Measurements from ENCODE around the gene TREML4.

GRCh38 chr6:41222045-41222444 is 6.1 kb upstream of the TREML4 start:
- TF ChIP-seq SIN3A (IDR thresholded peaks at IDR 0.05; ENCODE audit: borderline replicate concordance, insufficient read depth, low read length) (no peak), TAF1 (IDR thresholded peaks at IDR 0.05; ENCODE audit: borderline replicate concordance, insufficient read depth, low read length) (no peak), POLR2AphosphoS5 (IDR thresholded peaks at IDR 0.05; ENCODE audit: low read depth, low read length) (no peak)
- TF ChIP-seq, protein P1, sequence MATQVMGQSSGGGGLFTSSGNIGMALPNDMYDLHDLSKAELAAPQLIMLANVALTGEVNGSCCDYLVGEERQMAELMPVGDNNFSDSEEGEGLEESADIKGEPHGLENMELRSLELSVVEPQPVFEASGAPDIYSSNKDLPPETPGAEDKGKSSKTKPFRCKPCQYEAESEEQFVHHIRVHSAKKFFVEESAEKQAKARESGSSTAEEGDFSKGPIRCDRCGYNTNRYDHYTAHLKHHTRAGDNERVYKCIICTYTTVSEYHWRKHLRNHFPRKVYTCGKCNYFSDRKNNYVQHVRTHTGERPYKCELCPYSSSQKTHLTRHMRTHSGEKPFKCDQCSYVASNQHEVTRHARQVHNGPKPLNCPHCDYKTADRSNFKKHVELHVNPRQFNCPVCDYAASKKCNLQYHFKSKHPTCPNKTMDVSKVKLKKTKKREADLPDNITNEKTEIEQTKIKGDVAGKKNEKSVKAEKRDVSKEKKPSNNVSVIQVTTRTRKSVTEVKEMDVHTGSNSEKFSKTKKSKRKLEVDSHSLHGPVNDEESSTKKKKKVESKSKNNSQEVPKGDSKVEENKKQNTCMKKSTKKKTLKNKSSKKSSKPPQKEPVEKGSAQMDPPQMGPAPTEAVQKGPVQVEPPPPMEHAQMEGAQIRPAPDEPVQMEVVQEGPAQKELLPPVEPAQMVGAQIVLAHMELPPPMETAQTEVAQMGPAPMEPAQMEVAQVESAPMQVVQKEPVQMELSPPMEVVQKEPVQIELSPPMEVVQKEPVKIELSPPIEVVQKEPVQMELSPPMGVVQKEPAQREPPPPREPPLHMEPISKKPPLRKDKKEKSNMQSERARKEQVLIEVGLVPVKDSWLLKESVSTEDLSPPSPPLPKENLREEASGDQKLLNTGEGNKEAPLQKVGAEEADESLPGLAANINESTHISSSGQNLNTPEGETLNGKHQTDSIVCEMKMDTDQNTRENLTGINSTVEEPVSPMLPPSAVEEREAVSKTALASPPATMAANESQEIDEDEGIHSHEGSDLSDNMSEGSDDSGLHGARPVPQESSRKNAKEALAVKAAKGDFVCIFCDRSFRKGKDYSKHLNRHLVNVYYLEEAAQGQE (IDR thresholded peaks at IDR 0.05; ENCODE audit: insufficient read depth in 1 of 2, low read depth in 2 of 2, low read length in 2 of 2) = no peak
